SK-N-SH (cell line): ENCODE data around the gene CCDC78. TPM values are rescaled to one million over a fixed set of nuclear protein-coding genes. Genes with fewer than 3 reads are reported as not detected.

Source experiments
- CTCF ChIA-PET: fragments of 300-600, 350-600 bp; formaldehyde crosslinking; extraction: SDS; loops from one replicate; lab custom pipeline; 2021; lab: Yijun Ruan, JAX
- POLR2A ChIA-PET: fragments of 350-600 bp; sonication (Branson Sonifier 250); formaldehyde crosslinking; extraction: SDS; loops from one replicate; lab custom pipeline; 2020; ENCODE audit warnings: antibody characterized with exemption, inconsistent platforms; lab: Yijun Ruan, JAX
- DNase-seq: peaks from one replicate; pipeline ENCODE4 v3.0.0; 2012
- H2AFZ ChIP-seq: fragments of 200-600 bp; sonication (generic); 2 replicates; pipeline ENCODE4 v1.8.1; 2016; ENCODE audit warnings: antibody characterized with exemption, mild to moderate bottlenecking, low read depth
- H3F3A ChIP-seq: fragments of 200-600 bp; sonication (generic); replicated peaks from 2 replicates; pipeline ENCODE3; 2016; ENCODE audit warnings: antibody characterized with exemption, mild to moderate bottlenecking; ENCODE audit not compliant: insufficient read depth
- H3K27ac ChIP-seq, 2 experiments: fragments of 200-500 bp in 1 of 2; fragments of 200-600 bp in 1 of 2; sonication (Bioruptor generic) in 1 of 2; sonication (generic), shearing (Covaris generic) in 1 of 2; 2 replicates each; pipeline versions ENCODE4 v1.5.1 to v1.6.1; 2014 to 2016; ENCODE audit warnings: low read depth in 2 of 2, inconsistent platforms in 1 of 2, low read length in 1 of 2, mild to moderate bottlenecking in 1 of 2, mixed read lengths in 1 of 2
- H3K27me3 ChIP-seq: fragments of 200-600 bp; sonication (generic), shearing (Covaris generic); 2 replicates; pipeline ENCODE4 v1.6.1; 2016; ENCODE audit warnings: mixed run types; ENCODE audit not compliant: insufficient read depth
- H3K36me3 ChIP-seq, 2 experiments: fragments of 200-500 bp in 1 of 2; fragments of 200-600 bp in 1 of 2; sonication (Bioruptor generic) in 1 of 2; sonication (generic) in 1 of 2; replicated peaks in 1 of 2; 2 replicates each; pipeline versions ENCODE3 to v1.5.1; 2014 to 2016; ENCODE audit warnings: low read length in 1 of 2, mild to moderate bottlenecking in 1 of 2; ENCODE audit not compliant: insufficient read depth in 2 of 2, control insufficient read depth in 1 of 2
- H3K4me1 ChIP-seq, 2 experiments: fragments of 200-500 bp in 1 of 2; fragments of 200-600 bp in 1 of 2; sonication (Bioruptor generic) in 1 of 2; sonication (generic), shearing (Covaris generic) in 1 of 2; 2 replicates each; pipeline versions ENCODE4 v1.5.1 to v1.6.1; 2014 to 2016; ENCODE audit warnings: low read depth in 1 of 2, low read length in 1 of 2, mixed run types in 1 of 2; ENCODE audit not compliant: insufficient read depth in 2 of 2, control insufficient read depth in 1 of 2
- H3K4me2 ChIP-seq: fragments of 200-600 bp; sonication (generic), shearing (Covaris generic); 2 replicates; pipeline ENCODE4 v1.6.1; 2017; ENCODE audit warnings: mixed run types
- H3K4me3 ChIP-seq, 2 experiments: fragments of 200-500 bp in 1 of 2; fragments of 200-600 bp in 1 of 2; sonication (Bioruptor generic) in 1 of 2; sonication (generic), shearing (Covaris generic) in 1 of 2; 2 replicates each; pipeline versions ENCODE4 v1.5.1 to v1.8.1; 2014 to 2016; ENCODE audit warnings: low read depth in 2 of 2, inconsistent platforms in 1 of 2, low read length in 1 of 2, mild to moderate bottlenecking in 1 of 2, mixed read lengths in 1 of 2, moderate library complexity in 1 of 2
- H3K79me2 ChIP-seq: fragments of 200-600 bp; sonication (generic); 2 replicates; pipeline ENCODE4 v1.8.1; 2017; ENCODE audit warnings: mild to moderate bottlenecking; ENCODE audit not compliant: insufficient read depth
- H3K9ac ChIP-seq: fragments of 200-600 bp; sonication (generic); 2 replicates; pipeline ENCODE4 v1.6.1; 2017; ENCODE audit warnings: mixed run types
- H3K9me2 ChIP-seq: fragments of 200-600 bp; sonication (generic); 2 replicates; pipeline ENCODE4 v1.6.1; 2017; ENCODE audit warnings: mixed run types
- H3K9me3 ChIP-seq: fragments of 200-600 bp; sonication (generic); 2 replicates; pipeline ENCODE4 v1.6.1; 2017; ENCODE audit warnings: mixed run types, mild to moderate bottlenecking, moderate library complexity
- H4K20me1 ChIP-seq: fragments of 200-600 bp; sonication (generic); 2 replicates; pipeline ENCODE4 v1.6.1; 2017; ENCODE audit warnings: mild to moderate bottlenecking, mixed run types; ENCODE audit not compliant: insufficient read depth
- ELF1 ChIP-seq: IDR thresholded peaks from 2 replicates; pipeline ENCODE4 v1.4.0; 2012
- EP300 ChIP-seq, 2 experiments: IDR thresholded peaks; 2 replicates each; pipeline versions ENCODE4 v1.4.0 to v1.6.1; 2012; ENCODE audit warnings: borderline replicate concordance in 1 of 2, low read depth in 1 of 2, low read length in 1 of 2
- EZH2phosphoT487 ChIP-seq: fragments of 200-600 bp; sonication (generic); IDR thresholded peaks from 2 replicates; pipeline ENCODE4 v1.6.1; 2017; ENCODE audit warnings: low read depth, mixed run types, mild to moderate bottlenecking, antibody characterized with exemption, moderate library complexity, borderline replicate concordance
- FOXJ3 ChIP-seq: sonication (generic); formaldehyde crosslinking; IDR thresholded peaks from 2 replicates; pipeline ENCODE4 v1.5.1; 2020; ENCODE audit warnings: mild to moderate bottlenecking, missing genetic modification reagents
- GATA2 ChIP-seq: sonication (generic); formaldehyde crosslinking; IDR thresholded peaks from 2 replicates; pipeline ENCODE4 v1.5.0; 2020; ENCODE audit warnings: mild to moderate bottlenecking, missing genetic modification reagents
- JUND ChIP-seq: IDR thresholded peaks from 2 replicates; pipeline ENCODE4 v1.4.0; 2012
- MEF2A ChIP-seq: IDR thresholded peaks from 2 replicates; pipeline ENCODE4 v1.4.0; 2012; ENCODE audit warnings: low read depth, borderline replicate concordance
- MXI1 ChIP-seq: IDR thresholded peaks from 2 replicates; pipeline ENCODE4 v1.6.1; 2012; ENCODE audit warnings: mild to moderate bottlenecking, low read depth, low read length, improper control_type of control experiment
- NFIC ChIP-seq: IDR thresholded peaks from 2 replicates; pipeline ENCODE4 v1.4.0; 2012; ENCODE audit warnings: borderline replicate concordance
- PBX3 ChIP-seq: IDR thresholded peaks from 2 replicates; pipeline ENCODE4; 2012
- POLR2AphosphoS5 ChIP-seq: IDR thresholded peaks from 2 replicates; pipeline ENCODE4 v1.6.1; 2012; ENCODE audit warnings: low read depth, low read length
- RCOR1 ChIP-seq: fragments of 150-350 bp; IDR thresholded peaks from 2 replicates; pipeline ENCODE4 v1.6.1; 2017; ENCODE audit warnings: antibody characterized with exemption, low read length
- SMC3 ChIP-seq: IDR thresholded peaks from 2 replicates; pipeline ENCODE4 v1.6.1; 2012; ENCODE audit warnings: low read depth, low read length, improper control_type of control experiment
- TCF12 ChIP-seq: IDR thresholded peaks from 2 replicates; pipeline ENCODE4 v1.4.0; 2012
- TEAD4 ChIP-seq: IDR thresholded peaks from 2 replicates; pipeline ENCODE4 v1.4.0; 2012; ENCODE audit warnings: mild to moderate bottlenecking, borderline replicate concordance; ENCODE audit not compliant: insufficient read depth
- USF1 ChIP-seq: IDR thresholded peaks from 2 replicates; pipeline ENCODE4 v1.4.0; 2012; ENCODE audit warnings: low read depth, borderline replicate concordance
- USF2 ChIP-seq: fragments of 150-350 bp; IDR thresholded peaks from 2 replicates; pipeline ENCODE4 v1.6.1; 2017; ENCODE audit warnings: antibody characterized with exemption, low read length, low read depth, borderline replicate concordance
- YY1 ChIP-seq: IDR thresholded peaks from 2 replicates; pipeline ENCODE4 v1.4.0; 2012; ENCODE audit warnings: low read depth, mild to moderate bottlenecking
- WGBS: methylation state at CpG from one replicate; pipeline ENCODE4 v1.1.6; 2017; ENCODE audit warnings: low lambda C conversion rate; 5-methylcytosine and 5-hydroxymethylcytosine counted together
- polyA plus RNA-seq, 3 experiments: library from polyadenylated mRNA; depleted of rRNA; stranded (reverse); fragments of >200 nt; gene quantifications; 2 replicates each; pipeline ENCODE4 v1.2.3, GENCODE V29; 2012

CCDC78 gene
- polyA plus RNA-seq, 1 of the 3 experiments (the other 2 are of a cell fraction), result 15.4 TPM

- TF ChIP-seq TCF12 (no peak), MEF2A (no peak)
These were observed 43.0 kb upstream of the CCDC78 start (continued) for GRCh38 chr16:769184-769784.

GRCh38 chr16:768428-768827 is 42.2 kb upstream of the CCDC78 start:
- no peaks in the 10 kb centered on the region for H3K9me3 ChIP-seq
- no peak overlapping the region for H3K4me2 ChIP-seq
- WGBS, result 90% methylated on average over 13 of the region's 21 CpGs
- CTCF ChIA-PET, result no interaction called here
- TF ChIP-seq TCF12 (no peak), ELF1 (no peak), JUND (no peak), USF1 (no peak), TEAD4 (no peak), POLR2AphosphoS5 (no peak), USF2 (no peak)
- H3K4me3 ChIP-seq, result no peak overlapping the region
- H2AFZ ChIP-seq, result no peak overlapping the region
- H4K20me1 ChIP-seq, result no peaks in the 10 kb centered on the region
- H3K9me2 ChIP-seq, result no peaks in the 10 kb centered on the region
- no peaks in the 10 kb centered on the region for H3F3A ChIP-seq
- POLR2A ChIA-PET, result no interaction called here
- no peak overlapping the region for H3K27ac ChIP-seq
- H3K36me3 ChIP-seq, result no peaks in the 10 kb centered on the region
- no peak for DNase-seq
- H3K79me2 ChIP-seq, result no peaks in the 10 kb centered on the region
- no peaks in the 10 kb centered on the region for H3K27me3 ChIP-seq
- H3K4me1 ChIP-seq, result no peaks in the 10 kb centered on the region
- H3K9ac ChIP-seq, result no peak overlapping the region

- DNase-seq, result peak; percentile 68
- Histone ChIP-seq H3K27me3 (no peaks in the 10 kb centered on the region), H3K36me3 (no peaks in the 10 kb centered on the region), H3K4me1 (no peaks in the 10 kb centered on the region), H3K27ac (no peak overlapping the region), H3F3A (no peaks in the 10 kb centered on the region), H3K9ac (no peak overlapping the region), H3K4me2 (no peak overlapping the region), H2AFZ (no peak overlapping the region), H4K20me1 (no peaks in the 10 kb centered on the region), H3K9me3 (no peaks in the 10 kb centered on the region), H3K4me3 (no peak overlapping the region), H3K9me2 (no peaks in the 10 kb centered on the region), H3K79me2 (no peaks in the 10 kb centered on the region)
- no peak for TF ChIP-seq FOXJ3 (CRISPR knock-in tag)
- no peak for TF ChIP-seq SMC3
- TF ChIP-seq NFIC, result no peak
- no peak for TF ChIP-seq EZH2phosphoT487
- no peak for TF ChIP-seq RCOR1
- TF ChIP-seq PBX3, result no peak
- TF ChIP-seq EP300 (IDR thresholded peaks at IDR 0.05; ENCODE audit: borderline replicate concordance in 1 of 2, low read depth in 1 of 2, low read length in 1 of 2), result no peak
- no peak for TF ChIP-seq YY1
- no peak for TF ChIP-seq MXI1
- no peak for TF ChIP-seq USF1
- TF ChIP-seq GATA2 (CRISPR knock-in tag), result no peak
- 32% methylated on average over 29 of the region's 38 CpGs for WGBS
- POLR2A ChIA-PET, result no interaction called here
- CTCF ChIA-PET, result no interaction called here
These were observed 41.5 kb upstream of the CCDC78 start for GRCh38 chr16:767743-768235.
